NCI-H2081 (cell line): ENCODE data around the gene MAPK8.

Source experiments
- DNase-seq, 2 experiments: peaks; one replicate each; lab custom pipeline; 2025; lab: John Stamatoyannopoulos, UW

MAPK8 gene

GRCh38 chr10:48450233-48450740, 143.8 kb downstream of the MAPK8 start:
- DNase-seq = no peak

- no peak for DNase-seq
Observed at GRCh38 chr10:48450741-48451466, 144.4 kb downstream of the MAPK8 start.

GRCh38 chr10:48451969-48452878, 145.7 kb downstream of the MAPK8 start:
- no peak for DNase-seq

- no peak for DNase-seq
Observed at GRCh38 chr10:48452879-48453412, 146.5 kb downstream of the MAPK8 start.

DNA sequence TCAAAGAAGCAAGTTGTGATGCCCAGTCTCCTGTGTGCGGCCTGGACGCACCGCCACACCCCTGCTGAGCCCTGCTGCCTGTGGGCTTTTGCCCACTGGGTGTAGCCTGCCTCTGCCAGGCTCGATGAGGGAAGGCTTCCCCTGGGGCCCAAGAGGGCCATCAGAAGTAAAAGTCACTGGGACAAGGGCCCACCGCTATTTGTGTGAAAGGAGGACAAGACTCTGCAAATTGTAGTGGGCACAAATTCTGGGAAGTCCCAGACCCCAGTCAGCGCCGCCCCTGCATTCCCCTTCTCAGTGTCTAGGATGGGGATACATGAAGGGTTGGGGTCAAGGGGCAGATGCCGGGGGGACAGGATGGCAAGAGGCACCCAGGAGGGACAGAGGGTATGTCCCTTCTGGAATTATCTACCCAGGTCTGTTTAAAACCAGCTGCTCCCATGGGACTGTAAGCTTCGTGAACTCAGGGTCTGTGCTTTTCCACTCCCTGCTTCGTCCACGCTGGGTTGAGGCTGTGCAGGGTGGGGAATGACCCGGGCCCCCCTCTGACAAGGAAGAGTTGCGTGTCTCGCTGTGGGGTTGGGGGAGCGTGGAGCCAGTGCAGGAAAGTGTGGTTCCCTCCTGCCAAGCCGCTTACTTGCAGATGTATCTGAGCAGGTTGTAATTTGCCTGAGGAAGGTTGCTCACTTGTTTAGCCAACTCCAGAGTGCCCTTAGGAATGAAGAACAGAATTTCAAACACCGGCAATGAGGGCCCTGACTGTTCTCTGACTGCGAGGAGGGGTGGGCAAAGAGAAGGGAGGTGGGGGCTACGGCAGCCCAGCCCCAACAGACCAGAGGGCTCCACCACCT, 147.2 kb downstream of the MAPK8 start:
- DNase-seq = no peak

DNA sequence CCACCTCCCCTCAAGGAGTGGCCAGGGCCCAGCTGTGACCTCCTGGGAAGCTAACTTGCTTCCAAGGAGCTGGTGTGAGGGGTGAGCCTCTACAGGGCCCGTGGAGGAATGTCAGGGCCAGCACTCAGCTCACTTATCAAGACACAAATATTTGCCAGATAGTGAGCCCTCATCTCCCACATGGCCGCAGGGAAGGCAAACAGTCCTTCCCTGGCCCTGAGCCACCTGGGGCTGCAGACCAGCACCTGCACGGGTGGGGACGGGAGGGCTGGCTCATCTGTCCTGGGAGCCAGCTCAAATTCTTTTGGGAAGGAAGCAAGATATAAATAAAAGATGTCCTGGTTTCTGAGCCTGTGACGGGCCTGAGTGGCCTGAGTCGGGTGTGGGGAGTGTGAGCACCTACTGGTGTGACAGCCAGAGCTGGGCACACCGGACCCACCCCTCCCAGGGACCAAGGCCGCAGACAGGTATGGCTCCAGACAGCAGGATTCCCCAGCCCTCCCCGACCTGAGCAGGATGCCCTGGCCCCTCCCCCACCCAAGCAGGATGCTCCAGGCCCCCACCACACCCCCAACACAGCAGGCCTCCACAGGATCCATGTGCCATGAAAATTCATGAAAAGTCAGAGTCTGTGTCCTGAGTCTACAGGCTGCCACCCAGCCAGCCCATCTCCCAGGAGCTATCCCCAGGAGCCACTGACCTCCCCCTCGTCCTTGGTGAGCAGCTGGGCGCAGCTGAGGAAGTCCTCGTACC, 148.0 kb downstream of the MAPK8 start:
- no peak for DNase-seq

DNA sequence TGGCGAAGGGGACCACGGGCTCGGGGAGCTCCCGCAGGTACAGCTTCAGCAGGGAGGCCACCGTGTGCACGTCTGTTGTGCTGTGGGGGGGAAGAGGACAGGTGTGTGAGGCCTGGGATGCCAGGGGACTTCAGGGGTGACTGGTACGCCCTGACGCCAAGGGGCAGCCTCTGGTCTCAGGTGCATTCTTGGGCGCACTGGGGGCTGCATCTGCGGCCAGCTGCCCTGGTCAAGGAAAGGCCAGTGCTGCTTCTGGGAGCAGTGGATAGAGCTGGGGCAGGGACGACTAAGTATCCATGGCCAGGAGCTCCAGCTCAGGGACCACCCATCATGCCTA, 148.5 kb downstream of the MAPK8 start:
- no peak for DNase-seq

DNA sequence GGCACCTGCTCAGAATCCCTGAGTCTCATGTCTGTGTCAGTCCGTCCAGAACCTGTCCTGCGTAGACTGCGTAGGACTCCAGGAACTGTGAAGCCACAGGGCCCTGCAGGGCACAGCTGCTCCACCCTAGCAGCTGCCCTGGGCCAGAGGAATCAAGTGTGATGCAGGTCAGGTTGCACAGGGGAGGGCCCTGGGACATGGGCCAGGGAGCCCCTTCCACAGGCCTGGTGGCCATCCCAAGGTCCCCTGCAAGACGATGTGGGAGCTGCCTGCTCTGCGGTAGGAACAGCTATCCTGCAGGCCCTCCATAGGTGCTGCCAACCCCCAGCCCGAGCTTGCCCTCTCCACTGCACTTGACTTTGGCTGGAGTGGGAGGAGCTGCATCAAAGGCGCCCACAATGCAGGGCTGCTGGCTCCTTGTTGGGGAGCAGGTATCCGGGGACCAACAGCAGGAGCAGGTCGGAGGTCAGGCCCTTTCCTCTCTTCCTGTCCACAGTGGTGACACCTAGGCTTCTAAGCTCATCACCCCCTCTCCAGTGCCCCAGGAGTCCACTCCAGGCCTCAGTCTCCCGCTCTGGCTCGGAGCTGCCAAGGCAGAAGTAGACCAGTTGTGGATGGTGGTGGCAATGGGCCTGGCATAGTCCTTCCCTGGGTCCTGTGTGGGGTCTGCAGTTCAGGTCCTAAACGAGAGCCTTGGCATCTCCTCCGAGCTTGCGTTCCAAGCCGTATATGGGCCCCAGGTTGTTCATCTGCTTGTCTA, 149.1 kb downstream of the MAPK8 start:
- no peak for DNase-seq

DNA sequence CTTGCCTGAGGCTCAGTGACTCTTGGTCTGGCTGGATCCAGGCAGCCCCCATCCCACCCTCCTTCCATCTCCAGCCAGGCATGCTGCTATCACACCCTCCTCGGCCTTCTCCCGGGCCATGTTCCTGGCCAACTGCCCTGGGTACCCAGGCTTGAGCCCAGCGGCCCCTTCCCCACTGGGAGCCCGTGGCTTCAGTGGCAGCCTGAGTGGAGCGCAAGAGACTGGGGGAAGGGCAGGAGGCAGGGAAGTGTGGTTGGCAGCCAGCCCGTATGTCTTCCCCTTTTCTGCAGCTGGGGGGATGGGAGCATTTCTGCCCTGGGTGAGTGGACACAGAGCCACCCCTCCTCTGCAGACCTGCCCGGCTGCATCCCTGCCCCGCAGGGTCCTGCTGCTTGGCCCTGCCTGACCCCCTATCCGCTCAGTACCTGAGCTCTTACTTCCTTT, 149.9 kb downstream of the MAPK8 start:
- no peak for DNase-seq

- DNase-seq = no peak
Observed at GRCh38 chr10:48456808-48457761, 150.6 kb downstream of the MAPK8 start.

GRCh38 chr10:48457949-48458661, 151.6 kb downstream of the MAPK8 start:
- no peak for DNase-seq

DNA sequence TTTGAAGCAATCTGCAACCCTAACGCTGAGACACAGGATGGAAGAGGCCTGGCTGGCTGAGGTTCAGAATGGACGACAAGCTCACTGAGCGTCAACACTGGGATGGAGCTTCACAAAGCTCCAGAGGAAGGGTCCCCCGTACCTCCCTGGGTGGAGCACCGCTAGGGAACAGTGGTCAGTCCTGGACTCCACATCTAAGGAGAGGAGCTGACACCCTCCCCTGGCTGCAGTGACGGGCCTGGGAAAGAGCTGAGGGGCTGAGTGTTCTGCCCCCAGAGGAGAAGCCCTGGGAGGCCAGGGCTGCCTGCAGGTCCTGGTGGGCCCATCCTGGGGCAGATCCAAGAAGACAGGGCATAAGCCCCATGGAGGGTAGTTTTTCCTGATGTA, 152.2 kb downstream of the MAPK8 start:
- DNase-seq = no peak

GRCh38 chr10:48459270-48460150, 153.0 kb downstream of the MAPK8 start:
- no peak for DNase-seq

DNA sequence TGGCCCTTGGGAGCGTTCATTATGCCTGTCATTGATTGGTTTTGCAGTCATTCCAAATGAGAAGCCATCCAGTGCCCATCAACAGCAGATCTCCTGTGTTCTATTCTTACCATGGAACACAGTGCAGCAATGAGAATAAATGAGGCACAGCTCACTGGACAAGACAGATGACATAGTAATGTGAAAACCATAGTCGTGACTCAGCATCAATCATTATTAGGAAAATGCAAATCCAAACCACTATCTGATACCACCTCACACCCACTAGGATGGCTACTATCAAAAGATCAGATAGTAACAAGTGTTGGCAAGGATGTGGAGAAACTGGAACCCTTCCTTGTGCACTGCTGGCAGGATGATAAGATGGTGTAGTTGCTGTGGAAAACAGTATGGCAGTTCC, 153.7 kb downstream of the MAPK8 start:
- no peak for DNase-seq

DNA sequence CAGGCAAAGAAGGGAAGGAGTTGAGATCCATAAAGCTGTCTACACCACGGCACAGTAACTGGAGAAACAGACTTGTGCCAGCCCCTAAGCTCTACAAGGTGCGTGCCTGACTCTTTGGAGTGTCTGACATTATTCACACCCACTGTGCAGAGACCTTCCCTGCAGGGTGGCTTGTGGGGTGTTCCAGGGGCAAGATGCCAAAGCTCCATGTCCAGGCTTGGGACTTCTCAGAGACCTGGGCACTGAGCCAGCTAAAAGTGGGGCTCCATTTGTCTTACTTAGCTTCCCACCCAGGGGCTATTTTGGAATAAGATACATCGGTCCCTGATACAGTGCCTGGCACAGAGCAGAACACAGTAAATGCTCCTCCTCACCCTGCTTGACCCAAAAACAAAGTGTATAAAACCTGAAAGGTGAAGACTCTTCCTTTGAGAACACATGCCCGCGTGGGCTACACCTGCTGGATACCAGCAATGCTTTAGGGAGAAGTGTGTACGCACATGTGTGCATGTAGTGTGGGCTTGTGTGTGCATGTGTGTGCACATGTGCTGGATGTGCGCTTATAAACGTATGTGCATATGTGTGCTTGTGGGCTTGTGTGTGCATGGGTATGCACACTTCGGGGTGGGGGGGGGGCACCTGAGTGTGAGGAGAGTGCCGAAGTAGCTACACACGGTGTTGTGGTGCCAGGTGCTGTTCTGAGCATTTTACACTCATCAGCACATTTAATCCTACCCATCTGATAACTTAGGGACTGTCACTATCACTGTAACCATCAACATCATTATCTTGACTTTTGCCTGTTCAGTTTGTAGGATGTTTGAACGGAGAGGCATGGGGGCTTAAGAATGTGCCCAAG, 155.4 kb downstream of the MAPK8 start:
- DNase-seq = no peak

GRCh38 chr10:48462482-48463020, 156.1 kb downstream of the MAPK8 start:
- DNase-seq = no peak
